Renal pelvis (tissue), 4 donors: ENCODE data around the gene SLC18A3. TPM values are rescaled to one million over a fixed set of nuclear protein-coding genes. Genes with fewer than 3 reads are reported as not detected.

Experiments
- DNase-seq: peaks from one replicate; pipeline ENCODE4 v3.0.0-alpha.2; 2013
- polyA plus RNA-seq, 3 donors: library from polyadenylated mRNA; unstranded; fragments of 120-200 nt; gene quantifications; one replicate each; pipeline ENCODE4 v1.2.1, GENCODE V29; 2013; ENCODE audit not compliant: insufficient read length in 3 of 3

SLC18A3 gene
- polyA plus RNA-seq, 3 donors = not detected

- DNase-seq = no peak
Observed at GRCh38 chr10:49595713-49596492, 14.2 kb upstream of the SLC18A3 start.

GRCh38 chr10:49596493-49596809 lies 13.7 kb upstream of the SLC18A3 start:
- no peak for DNase-seq

GRCh38 chr10:49596836-49597235 lies 13.3 kb upstream of the SLC18A3 start:
- DNase-seq = no peak

- no peak for DNase-seq
Observed at GRCh38 chr10:49597426-49598163, 12.5 kb upstream of the SLC18A3 start.

- no peak for DNase-seq
Observed at GRCh38 chr10:49598164-49598856, 11.8 kb upstream of the SLC18A3 start.

- DNase-seq = no peak
Observed at GRCh38 chr10:49598986-49599385, 11.1 kb upstream of the SLC18A3 start.

- no peak for DNase-seq
Observed at GRCh38 chr10:49599546-49599945, 10.6 kb upstream of the SLC18A3 start.

- DNase-seq = no peak
Observed at GRCh38 chr10:49600046-49600445, 10.1 kb upstream of the SLC18A3 start.

- DNase-seq = no peak
Observed at GRCh38 chr10:49600781-49601400, 9.2 kb upstream of the SLC18A3 start.

- no peak for DNase-seq
Observed at GRCh38 chr10:49601857-49602256, 8.3 kb upstream of the SLC18A3 start.

- no peak for DNase-seq
Observed at GRCh38 chr10:49602380-49603023, 7.6 kb upstream of the SLC18A3 start.

- no peak for DNase-seq
Observed at GRCh38 chr10:49605216-49605938, 4.7 kb upstream of the SLC18A3 start.

- no peak for DNase-seq
Observed at GRCh38 chr10:49605939-49606509, 4.1 kb upstream of the SLC18A3 start.

- peak; percentile 85 for DNase-seq
Observed at GRCh38 chr10:49606981-49607535, 3.1 kb upstream of the SLC18A3 start.

GRCh38 chr10:49608166-49609005 lies 1.7 kb upstream of the SLC18A3 start:
- DNase-seq = no peak

GRCh38 chr10:49609006-49609282 lies 1.2 kb upstream of the SLC18A3 start:
- no peak for DNase-seq

- DNase-seq = no peak
Observed at GRCh38 chr10:49609283-49610113, 612 bp upstream of the SLC18A3 start.

GRCh38 chr10:49610458-49611165 lies 502 bp downstream of the SLC18A3 start:
- DNase-seq = no peak
